Fibroblast of peridontal ligament (primary cell): ENCODE results near the gene DDX59.

Experiments
- DNase-seq: peaks from one replicate; pipeline ENCODE4 v3.0.0-alpha.2; 2010; ENCODE audit errors: extremely low read depth

DDX59 gene

GRCh38 chr1:200669314-200670241, at the start of gene DDX59:
DDX59 (minus strand) TSS chr1:200669907; CDS start chr1:200666740, 3,167 bp downstream.
- peak; percentile 97 for DNase-seq

GRCh38 chr1:200714504-200715187, 44.9 kb upstream of the DDX59 start:
- DNase-seq, result no peak

GRCh38 chr1:200710166-200710565, 40.5 kb upstream of the DDX59 start:
- no peak for DNase-seq

- DNase-seq, result no peak
These were observed 39.1 kb upstream of the DDX59 start for GRCh38 chr1:200708769-200709168.

- no peak for DNase-seq
These were observed 38.5 kb upstream of the DDX59 start for GRCh38 chr1:200708161-200708560.

- DNase-seq, result no peak
These were observed 37.4 kb upstream of the DDX59 start for GRCh38 chr1:200707116-200707515.

- DNase-seq, result no peak
These were observed 36.6 kb upstream of the DDX59 start for GRCh38 chr1:200706111-200706814.

GRCh38 chr1:200704986-200705500, 35.3 kb upstream of the DDX59 start:
- DNase-seq, result no peak

- no peak for DNase-seq
These were observed 30.2 kb upstream of the DDX59 start for GRCh38 chr1:200699871-200700270.

- no peak for DNase-seq
These were observed 25.0 kb upstream of the DDX59 start for GRCh38 chr1:200694738-200695137.

- no peak for DNase-seq
These were observed 23.6 kb upstream of the DDX59 start for GRCh38 chr1:200693327-200693726.

GRCh38 chr1:200692316-200692715, 22.6 kb upstream of the DDX59 start:
- DNase-seq, result no peak

GRCh38 chr1:200686620-200687019, 16.9 kb upstream of the DDX59 start:
- no peak for DNase-seq

GRCh38 chr1:200684015-200684414, 14.3 kb upstream of the DDX59 start:
- DNase-seq, result peak; percentile 19

GRCh38 chr1:200683298-200683697, 13.6 kb upstream of the DDX59 start:
- no peak for DNase-seq

GRCh38 chr1:200681231-200681630, 11.5 kb upstream of the DDX59 start:
- DNase-seq, result no peak

- no peak for DNase-seq
These were observed 7.1 kb upstream of the DDX59 start for GRCh38 chr1:200676829-200677228.

GRCh38 chr1:200675588-200675852, 5.8 kb upstream of the DDX59 start:
- DNase-seq, result no peak

GRCh38 chr1:200674838-200675587, 5.3 kb upstream of the DDX59 start:
- no peak for DNase-seq

GRCh38 chr1:200673952-200674823, 4.5 kb upstream of the DDX59 start:
- DNase-seq, result no peak
